K562 (cell line): ENCODE measurements around the gene MAZ. TPM values are rescaled to one million over a fixed set of nuclear protein-coding genes. Genes with fewer than 3 reads are reported as not detected.

Source experiments
- ARID4B ChIP-seq: sonication (generic); formaldehyde crosslinking; IDR thresholded peaks from 2 replicates; pipeline ENCODE4 v1.8.0; 2022; ENCODE audit warnings: mild to moderate bottlenecking, missing genetic modification reagents
- ATF3 ChIP-seq, 2 experiments: fragments of 450-650 bp in 1 of 2; sonication (generic) in 1 of 2; formaldehyde crosslinking in 1 of 2; IDR thresholded peaks in 1 of 2; conservative IDR thresholded peaks in 1 of 2; 2 replicates each; pipeline versions ENCODE4 v1.6.1 to v1.8.1; 2016 to 2023; ENCODE audit warnings: mild to moderate bottlenecking in 2 of 2, moderate library complexity in 2 of 2, inconsistent platforms in 1 of 2, missing genetic modification reagents in 1 of 2
- BACH1 ChIP-seq: fragments of 200-800 bp; sonication (Bioruptor generic); IDR thresholded peaks from 2 replicates; pipeline ENCODE4 v1.6.1; 2016; ENCODE audit warnings: missing genetic modification characterization, missing compliant biosample characterization
- CBFB ChIP-seq: sonication (generic); formaldehyde crosslinking; IDR thresholded peaks from 2 replicates; pipeline ENCODE4 v1.4.0; 2020; ENCODE audit warnings: mild to moderate bottlenecking, missing genetic modification reagents
- CHD4 ChIP-seq: fragments of 200-600 bp; sonication (generic); IDR thresholded peaks from 3 replicates; pipeline ENCODE4 v1.6.1; 2012; ENCODE audit warnings: low read depth, mild to moderate bottlenecking, mixed read lengths, low read length, inconsistent platforms; ENCODE audit not compliant: insufficient read depth, insufficient replicate concordance, poor library complexity, severe bottlenecking
- E2F6 ChIP-seq, 2 experiments: IDR thresholded peaks; 2 replicates each; pipeline ENCODE4 v1.6.1; 2011; ENCODE audit warnings: borderline replicate concordance in 1 of 2, control low read depth in 1 of 2, low read depth in 1 of 2, low read length in 1 of 2, mild to moderate bottlenecking in 1 of 2, mixed read lengths in 1 of 2, moderate library complexity in 1 of 2; ENCODE audit not compliant: insufficient read depth in 1 of 2, insufficient read length in 1 of 2, poor library complexity in 1 of 2, severe bottlenecking in 1 of 2; ENCODE audit errors: extremely low read depth in 1 of 2
- EHMT2 ChIP-seq: fragments of 450-650 bp; IDR thresholded peaks from 2 replicates; pipeline ENCODE4 v1.6.1; 2018; ENCODE audit warnings: antibody characterized with exemption
- MCM2 ChIP-seq: fragments of 450-650 bp; IDR thresholded peaks from 2 replicates; pipeline ENCODE4 v1.6.1; 2017; ENCODE audit warnings: low read depth, mild to moderate bottlenecking
- PHF21A ChIP-seq: fragments of 450-650 bp; IDR thresholded peaks from 2 replicates; pipeline ENCODE4 v1.6.1; 2017; ENCODE audit warnings: low read depth, borderline replicate concordance
- RBM34 ChIP-seq: fragments of 200-400 bp; formaldehyde crosslinking; IDR thresholded peaks from 2 replicates; pipeline ENCODE4 v1.6.1; 2018; ENCODE audit warnings: low read length, borderline replicate concordance; ENCODE audit not compliant: insufficient read depth
- THRB ChIP-seq: fragments of 450-650 bp; formaldehyde crosslinking; conservative IDR thresholded peaks from 2 replicates; pipeline ENCODE4 v1.4.0; 2022; ENCODE audit warnings: mild to moderate bottlenecking, missing genetic modification characterization
- ZBTB2 ChIP-seq: fragments of 450-650 bp; IDR thresholded peaks from 2 replicates; pipeline ENCODE4 v1.6.1; 2016; ENCODE audit warnings: antibody characterized with exemption
- ZNF449 ChIP-seq: fragments of 250-450 bp; sonication (Bioruptor Pico); IDR thresholded peaks from 2 replicates; pipeline ENCODE4 v1.8.0; 2022; ENCODE audit warnings: moderate library complexity, mild to moderate bottlenecking, inconsistent platforms
- ZNF507 ChIP-seq: conservative IDR thresholded peaks from 2 replicates; pipeline ENCODE4 v1.6.1; 2017; ENCODE audit warnings: missing genetic modification characterization, missing compliant biosample characterization
- polyA plus RNA-seq, 8 experiments: library from polyadenylated mRNA; depleted of rRNA in 4 of 8; stranded (reverse) in 5 of 8; unstranded in 3 of 8; fragments of >200 nt; fragmentation: Nextera tagmentation in 2 of 8; fragmentation: Illumina TruSeq in 1 of 8; extraction: Ambion mirVana in 2 of 8; extraction: Trizol in 1 of 8; gene quantifications; 2 replicates each; pipeline versions ENCODE4 v1.2.1 to v1.2.3, GENCODE V29; 2011 to 2014; ENCODE audit warnings: inconsistent platforms in 1 of 8, missing spikeins in 1 of 8
- total RNA-seq, 7 experiments: library from RNA; depleted of rRNA in 6 of 7; stranded (reverse); fragments of >200 nt in 6 of 7; fragmentation: Illumina TruSeq in 2 of 7; extraction: Trizol in 2 of 7; gene quantifications; 2 replicates each; pipeline versions ENCODE4 v1.2.1 to v1.2.3, GENCODE V29; 2011 to 2021; ENCODE audit warnings: low replicate concordance in 1 of 7

MAZ gene
- total and polyA plus RNA-seq, 9 of the 15 experiments (the other 6 are each of a cell fraction or from before 2014, with no cell fraction given), result 45.4 to 532 (median 250) TPM

GRCh38 chr16:29784901-29785500 lies 21.3 kb upstream of the MAZ start (continued):
- TF ChIP-seq MCM2, result no peak
- TF ChIP-seq CHD4, result no peak
- TF ChIP-seq E2F6 (IDR thresholded peaks at IDR 0.05; ENCODE audit: borderline replicate concordance in 1 of 2, extremely low read depth in 1 of 2, insufficient read depth in 1 of 2, insufficient read length in 1 of 2, low read depth in 1 of 2, low read length in 1 of 2, poor library complexity in 1 of 2, severe bottlenecking in 1 of 2), result peak in 1 of 2 experiments; percentile 52
- no peak for TF ChIP-seq ZNF449 (CRISPR knock-in tag)
- no peak for TF ChIP-seq RBM34
- no peak for TF ChIP-seq PHF21A
- TF ChIP-seq ZBTB2, result no peak
- TF ChIP-seq ARID4B (CRISPR knock-in tag), result no peak
- TF ChIP-seq THRB (CRISPR knock-in tag), result no peak
- peak; percentile 75; the same call in 1 of the 2 replicates for TF ChIP-seq EHMT2
- TF ChIP-seq BACH1 (tag), result no peak
- no peak for TF ChIP-seq ZNF507 (tag)
- TF ChIP-seq ATF3 (IDR thresholded peaks at IDR 0.05), result no peak
- TF ChIP-seq ATF3 (CRISPR knock-in tag; conservative IDR thresholded peaks at IDR 0.05), result no peak
- TF ChIP-seq CBFB, result no peak
